ENCODE data around the gene PLEK2. TPM values are rescaled to one million over a fixed set of nuclear protein-coding genes. Genes with fewer than 3 reads are reported as not detected.
A peak's percentile ranks its signal among the peaks of the same experiment; 100 is the strongest.
"Not testable (repeated sequence)": the region's sequence is repeated elsewhere in the genome, so short reads cannot be mapped to it uniquely, and the experiment has no call there.

Gene PLEK2
- under 1 TPM in 1 of 2 experiments, not detected in 1; 0.43 TPM for total RNA-seq

- Mint-ChIP-seq H3K36me3 (ENCODE audit: low read depth) (no peaks in the 10 kb centered on the region), H3K27me3 (peaks cover 15% of the 10 kb centered on the region), H3K9me3 (no peaks in the 10 kb centered on the region), H3K4me1 (peaks cover 14% of the 10 kb centered on the region), H3K4me3 (peak within 1 kb of the TSS; percentile 56), H3K27ac (no peak within 1 kb of the TSS)
- POLR2A ChIA-PET = interaction anchor here (1.0 kb wide), 1 partner anchor 188 kb away, joined by 3 read pairs; the partner anchor contains the start of gene PIGH
- DNase-seq = peak; percentile 42
- CTCF ChIA-PET = interaction anchor here (0.8 to 1.3 kb wide), 2 partner anchors 15 to 159 kb away, joined by 3 read pairs; no protein-coding TSS in a partner anchor
Observed at GRCh38 chr14:67411820-67412421, at the start of gene PLEK2. Gene PLEK2, minus strand, starts transcription at chr14:67412165. Its CDS starts 106 bp downstream, at chr14:67412059.

- Mint-ChIP-seq H3K9me3 (peaks cover 3% of the 10 kb centered on the region), H3K4me3 (no peak overlapping the region), H3K36me3 (ENCODE audit: low read depth) (no peaks in the 10 kb centered on the region), H3K4me1 (peaks cover 8% of the 10 kb centered on the region), H3K27ac (no peak overlapping the region), H3K27me3 (peaks cover 5% of the 10 kb centered on the region)
- POLR2A ChIA-PET = no interaction called here
- no peak for DNase-seq
- CTCF ChIA-PET = interaction anchor here (0.7 kb wide), 1 partner anchor 113 kb away, joined by 3 read pairs; no protein-coding TSS in a partner anchor
Observed at GRCh38 chr14:67461341-67461985, 49.5 kb upstream of the PLEK2 start.

- CTCF ChIA-PET = interaction anchor here (1.6 kb wide), 1 partner anchor 9 kb away, joined by 3 read pairs; no protein-coding TSS in a partner anchor
- Mint-ChIP-seq H3K36me3 (ENCODE audit: low read depth) (no peaks in the 10 kb centered on the region), H3K9me3 (peaks cover 3% of the 10 kb centered on the region), H3K4me1 (peaks cover 4% of the 10 kb centered on the region), H3K4me3 (no peak overlapping the region), H3K27me3 (peaks cover 7% of the 10 kb centered on the region), H3K27ac (no peak overlapping the region)
- POLR2A ChIA-PET = interaction anchor here (0.7 kb wide), 1 partner anchor 14 kb away, joined by 3 read pairs; no protein-coding TSS in a partner anchor
- DNase-seq = no peak
Observed at GRCh38 chr14:67459336-67459735, 47.4 kb upstream of the PLEK2 start.

- ChIA-PET POLR2A (no interaction called here), CTCF (no interaction called here)
- H3K27ac Mint-ChIP-seq = no peak overlapping the region
- peaks cover 3% of the 10 kb centered on the region for H3K9me3 Mint-ChIP-seq
- peaks cover 4% of the 10 kb centered on the region for H3K4me1 Mint-ChIP-seq
- H3K4me3 Mint-ChIP-seq = no peak overlapping the region
- no peaks in the 10 kb centered on the region for H3K36me3 Mint-ChIP-seq (ENCODE audit: low read depth)
- no peak for DNase-seq
- peaks cover 8% of the 10 kb centered on the region for H3K27me3 Mint-ChIP-seq
Observed at GRCh38 chr14:67457782-67458181, 45.8 kb upstream of the PLEK2 start.

GRCh38 chr14:67456732-67457131 is 44.8 kb upstream of the PLEK2 start:
- CTCF ChIA-PET = no interaction called here
- Mint-ChIP-seq H3K36me3 (ENCODE audit: low read depth) (no peaks in the 10 kb centered on the region), H3K9me3 (peaks cover 3% of the 10 kb centered on the region), H3K4me1 (peaks cover under 1% of the 10 kb centered on the region), H3K4me3 (no peak overlapping the region), H3K27me3 (peaks cover 4% of the 10 kb centered on the region), H3K27ac (no peak overlapping the region)
- no peak for DNase-seq
- POLR2A ChIA-PET = no interaction called here

- CTCF ChIA-PET = interaction anchor here (0.9 to 2.3 kb wide), 3 partner anchors 26 to 251 kb away, joined by 3 to 5 read pairs (median 3); no protein-coding TSS in a partner anchor
- Mint-ChIP-seq H3K27ac (no peak overlapping the region), H3K9me3 (peaks cover 6% of the 10 kb centered on the region), H3K27me3 (peaks cover 4% of the 10 kb centered on the region), H3K4me3 (no peak overlapping the region), H3K36me3 (ENCODE audit: low read depth) (no peaks in the 10 kb centered on the region), H3K4me1 (no peaks in the 10 kb centered on the region)
- DNase-seq = no peak
- POLR2A ChIA-PET = interaction anchor here (1.0 kb wide), 1 partner anchor 34 kb away, joined by 3 read pairs; the partner anchor contains the start of gene TMEM229B
Observed at GRCh38 chr14:67453575-67454300, 41.8 kb upstream of the PLEK2 start.

GRCh38 chr14:67451667-67452066 is 39.7 kb upstream of the PLEK2 start:
- H3K9me3 Mint-ChIP-seq; H3K4me3 Mint-ChIP-seq; H3K4me1 Mint-ChIP-seq; H3K36me3 Mint-ChIP-seq (ENCODE audit: low read depth); POLR2A ChIA-PET; H3K27me3 Mint-ChIP-seq; DNase-seq; H3K27ac Mint-ChIP-seq: not testable (repeated sequence)
- CTCF ChIA-PET = interaction anchor here (0.7 to 2.0 kb wide), 2 partner anchors 24 to 62 kb away, joined by 5 to 8 read pairs; no protein-coding TSS in a partner anchor

GRCh38 chr14:67449096-67449495 is 37.1 kb upstream of the PLEK2 start:
- CTCF ChIA-PET = interaction anchor here (0.7 kb wide), 1 partner anchor 22 kb away, joined by 3 read pairs; no protein-coding TSS in a partner anchor

GRCh38 chr14:67447033-67447381 is 35.0 kb upstream of the PLEK2 start:
- Mint-ChIP-seq H3K27me3 (peaks cover 21% of the 10 kb centered on the region), H3K36me3 (ENCODE audit: low read depth) (no peaks in the 10 kb centered on the region), H3K27ac (no peak overlapping the region), H3K9me3 (peaks cover 3% of the 10 kb centered on the region), H3K4me3 (no peak overlapping the region), H3K4me1 (no peaks in the 10 kb centered on the region)
- CTCF ChIA-PET = interaction anchor here (1.1 kb wide), 2 partner anchors 20 to 67 kb away, joined by 4 read pairs; no protein-coding TSS in a partner anchor
- no peak for DNase-seq
- POLR2A ChIA-PET = no interaction called here

More at GRCh38 chr14:67449096-67449495, 37.1 kb upstream of the PLEK2 start:
- Mint-ChIP-seq H3K9me3 (peaks cover 3% of the 10 kb centered on the region), H3K27me3 (peaks cover 9% of the 10 kb centered on the region), H3K4me3 (no peak overlapping the region), H3K27ac (no peak overlapping the region), H3K4me1 (no peaks in the 10 kb centered on the region), H3K36me3 (ENCODE audit: low read depth) (no peaks in the 10 kb centered on the region)
- DNase-seq = no peak
- POLR2A ChIA-PET = no interaction called here

- Mint-ChIP-seq H3K4me3 (no peak overlapping the region), H3K4me1 (no peaks in the 10 kb centered on the region), H3K27ac (no peak overlapping the region), H3K27me3 (peaks cover 21% of the 10 kb centered on the region), H3K9me3 (peaks cover 3% of the 10 kb centered on the region), H3K36me3 (ENCODE audit: low read depth) (no peaks in the 10 kb centered on the region)
- ChIA-PET POLR2A (interaction anchor here (1.2 kb wide), 1 partner anchor 13 kb away, joined by 3 read pairs; no protein-coding TSS in a partner anchor), CTCF (no interaction called here)
- no peak for DNase-seq
Observed at GRCh38 chr14:67446371-67447032, 34.5 kb upstream of the PLEK2 start.

GRCh38 chr14:67444395-67444794 is 32.4 kb upstream of the PLEK2 start:
- no peaks in the 10 kb centered on the region for H3K36me3 Mint-ChIP-seq (ENCODE audit: low read depth)
- H3K4me3 Mint-ChIP-seq = no peak overlapping the region
- ChIA-PET POLR2A (no interaction called here), CTCF (no interaction called here)
- no peaks in the 10 kb centered on the region for H3K4me1 Mint-ChIP-seq
- peaks cover 23% of the 10 kb centered on the region for H3K27me3 Mint-ChIP-seq
- H3K27ac Mint-ChIP-seq = no peak overlapping the region
- H3K9me3 Mint-ChIP-seq = no peaks in the 10 kb centered on the region
- DNase-seq = no peak

GRCh38 chr14:67442139-67442906 is 30.4 kb upstream of the PLEK2 start:
- H3K4me1 Mint-ChIP-seq = no peaks in the 10 kb centered on the region
- CTCF ChIA-PET = interaction anchor here (1.1 to 1.6 kb wide), 2 partner anchors 25 to 129 kb away, joined by 3 to 5 read pairs; no protein-coding TSS in a partner anchor
- no peaks in the 10 kb centered on the region for H3K36me3 Mint-ChIP-seq (ENCODE audit: low read depth)
- H3K9me3 Mint-ChIP-seq = no peaks in the 10 kb centered on the region
- no peak overlapping the region for H3K4me3 Mint-ChIP-seq
- DNase-seq = no peak
- peaks cover 29% of the 10 kb centered on the region for H3K27me3 Mint-ChIP-seq
- POLR2A ChIA-PET = no interaction called here
- H3K27ac Mint-ChIP-seq = no peak overlapping the region

Measured in activated CD4-positive, alpha-beta memory T cell treated with anti-CD3 and anti-CD28 coated beads, Interleukin-2, amount 10 ng/mL, durations not matched to agents 7 days and 5 days (primary cell).